ENCODE measurements around the gene ARHGAP33.

Gene ARHGAP33

GRCh38 chr19:35731353-35731752 is 44.0 kb upstream of the ARHGAP33 start:
- DNase-seq (ENCODE audit: insufficient read length, low spot score): peak; percentile 12
- no peak for FAIRE-seq
- no peak for TF ChIP-seq CTCF (IDR thresholded peaks at IDR 0.05; ENCODE audit: insufficient read depth, missing control alignments)

GRCh38 chr19:35731779-35732405 is 43.5 kb upstream of the ARHGAP33 start:
- DNase-seq (ENCODE audit: insufficient read length, low spot score) (peak; percentile 15), FAIRE-seq (no peak)
- no peak for TF ChIP-seq CTCF (IDR thresholded peaks at IDR 0.05; ENCODE audit: insufficient read depth, missing control alignments)

GRCh38 chr19:35732540-35733179 is 42.7 kb upstream of the ARHGAP33 start:
- DNase-seq (ENCODE audit: insufficient read length, low spot score) (peak; percentile 20), FAIRE-seq (no peak)
- no peak for TF ChIP-seq CTCF (IDR thresholded peaks at IDR 0.05; ENCODE audit: insufficient read depth, missing control alignments)

- no peak for FAIRE-seq
- no peak for DNase-seq (ENCODE audit: insufficient read length, low spot score)
- no peak for TF ChIP-seq CTCF (IDR thresholded peaks at IDR 0.05; ENCODE audit: insufficient read depth, missing control alignments)
These were observed 41.9 kb upstream of the ARHGAP33 start for GRCh38 chr19:35733180-35734125.

- TF ChIP-seq CTCF (IDR thresholded peaks at IDR 0.05; ENCODE audit: insufficient read depth, missing control alignments): no peak
- FAIRE-seq (no peak), DNase-seq (ENCODE audit: insufficient read length, low spot score) (no peak)
These were observed 41.1 kb upstream of the ARHGAP33 start for GRCh38 chr19:35734273-35734672.

- DNase-seq (ENCODE audit: insufficient read length, low spot score) (no peak), FAIRE-seq (no peak)
- TF ChIP-seq CTCF (IDR thresholded peaks at IDR 0.05; ENCODE audit: insufficient read depth, missing control alignments): no peak
These were observed 40.5 kb upstream of the ARHGAP33 start for GRCh38 chr19:35734889-35735288.
